ENCODE data around the gene OBP2A.

- TF ChIP-seq CTCF (optimal IDR thresholded peaks at IDR 0.05 in 1 of 3, IDR thresholded peaks at IDR 0.05 in 1 of 3, conservative IDR thresholded peaks at IDR 0.05 in 1 of 3; ENCODE audit: extremely low read depth in 1 of 3, insufficient read depth in 2 of 3, low read length in 3 of 3) (no peak), EZH2 (IDR thresholded peaks at IDR 0.05; ENCODE audit: low read length) (no peak)
Measured at GRCh38 chr9:135525241-135526088, 20.5 kb upstream of the OBP2A start.
